H1 (cell line): ENCODE measurements around the gene ADGRG1. TPM values are rescaled to one million over a fixed set of nuclear protein-coding genes. Genes with fewer than 3 reads are reported as not detected.

Experiments
- CTCF ChIA-PET: fragments of 300-600 bp; sonication (Branson Sonifier 250); formaldehyde crosslinking; loops from one replicate; lab custom pipeline; 2021; ENCODE audit not compliant: partially characterized antibody; lab: Charles Lee
- POLR2A ChIA-PET: fragments of 300-600 bp; sonication (Branson Sonifier 250); formaldehyde crosslinking; loops from one replicate; lab custom pipeline; 2021; ENCODE audit warnings: inconsistent platforms; ENCODE audit not compliant: partially characterized antibody; lab: Charles Lee
- DNase-seq, 2 experiments: peaks; one replicate each; pipeline versions ENCODE4 v3.0.0 to v3.0.0-alpha.2; 2010 to 2022; ENCODE audit warnings: low spot score in 2 of 2, low read depth in 1 of 2, mixed read lengths in 1 of 2
- FAIRE-seq: peaks from 2 replicates; lab custom pipeline; 2011; peaks lifted over from hg19 to GRCh38; lab: Jason Lieb, UNC
- H2AFZ ChIP-seq: 2 replicates; pipeline ENCODE4 v1.8.1; 2012; ENCODE audit warnings: low read length, inconsistent platforms
- H2AK5ac ChIP-seq: 2 replicates; pipeline ENCODE4 v1.6.1; 2013; ENCODE audit warnings: low read depth, low read length
- H2BK120ac ChIP-seq: replicated peaks from 2 replicates; pipeline ENCODE3; 2013; ENCODE audit warnings: low read depth, low read length, inconsistent platforms
- H2BK12ac ChIP-seq: 2 replicates; pipeline ENCODE4 v1.6.1; 2013; ENCODE audit warnings: low read depth, low read length
- H2BK15ac ChIP-seq: 2 replicates; pipeline ENCODE4 v1.6.1; 2013; ENCODE audit warnings: low read length
- H2BK20ac ChIP-seq: 2 replicates; pipeline ENCODE4 v1.6.1; 2013; ENCODE audit warnings: low read length
- H2BK5ac ChIP-seq: 2 replicates; pipeline ENCODE4 v1.6.1; 2013; ENCODE audit warnings: low read depth, low read length
- H3K14ac ChIP-seq: 2 replicates; pipeline ENCODE4 v1.6.1; 2013; ENCODE audit warnings: inconsistent platforms; ENCODE audit not compliant: insufficient read length
- H3K18ac ChIP-seq: 2 replicates; pipeline ENCODE4 v1.6.1; 2013; ENCODE audit warnings: low read length; ENCODE audit errors: extremely low read depth
- H3K23ac ChIP-seq: 2 replicates; pipeline ENCODE4 v1.6.1; 2013; ENCODE audit warnings: inconsistent platforms; ENCODE audit not compliant: insufficient read length
- H3K23me2 ChIP-seq: 2 replicates; pipeline ENCODE4 v1.6.1; 2013; ENCODE audit warnings: low read depth, low read length
- H3K27ac ChIP-seq: 2 replicates; pipeline ENCODE4 v1.6.1; 2011; ENCODE audit warnings: low read depth, low read length, inconsistent platforms
- H3K27me3 ChIP-seq, 4 experiments: replicated peaks in 1 of 4; 1 replicate in 1 of 4; 2 replicates in 3 of 4; pipeline versions ENCODE4 v1.6.1 to v1.8.1; 2011 to 2013; ENCODE audit warnings: low read length in 3 of 4, mild to moderate bottlenecking in 3 of 4, inconsistent platforms in 2 of 4, mixed read lengths in 2 of 4, moderate library complexity in 1 of 4; ENCODE audit not compliant: control insufficient read depth in 3 of 4, insufficient read depth in 3 of 4; ENCODE audit errors: extremely low read depth in 1 of 4
- H3K36me3 ChIP-seq, 4 experiments: 2 replicates each; pipeline versions ENCODE4 v1.6.1 to v1.8.1; 2011 to 2013; ENCODE audit warnings: mild to moderate bottlenecking in 4 of 4, low read length in 3 of 4, moderate library complexity in 2 of 4, control low read depth in 1 of 4, inconsistent platforms in 1 of 4; ENCODE audit not compliant: insufficient read depth in 4 of 4, control insufficient read depth in 2 of 4
- H3K4ac ChIP-seq: replicated peaks from 2 replicates; pipeline ENCODE3; 2013; ENCODE audit warnings: low read length, low read depth, mixed read lengths, inconsistent platforms; ENCODE audit not compliant: insufficient read length
- H3K4me1 ChIP-seq, 4 experiments: replicated peaks in 1 of 4; 1 replicate in 1 of 4; 2 replicates in 3 of 4; pipeline versions ENCODE4 v1.6.1 to v1.8.1; 2011 to 2013; ENCODE audit warnings: low read length in 3 of 4, inconsistent platforms in 2 of 4, mixed read lengths in 1 of 4; ENCODE audit not compliant: insufficient read depth in 4 of 4, control insufficient read depth in 3 of 4
- H3K4me2 ChIP-seq, 2 experiments: 2 replicates each; pipeline versions ENCODE4 v1.6.1 to v1.8.1; 2011 to 2013; ENCODE audit warnings: low read depth in 2 of 2, low read length in 2 of 2, control low read depth in 1 of 2, inconsistent platforms in 1 of 2, mild to moderate bottlenecking in 1 of 2; ENCODE audit not compliant: insufficient read depth in 1 of 2
- H3K4me3 ChIP-seq, 4 experiments: fragments of 200-600, 300-600 bp in 1 of 4; sonication (generic), shearing (Covaris generic), sonication (Bioruptor Twin) in 1 of 4; 2 replicates each; pipeline versions ENCODE4 v1.5.1 to v1.8.1; 2011 to 2016; ENCODE audit warnings: low read length in 4 of 4, low read depth in 3 of 4, control low read depth in 2 of 4, inconsistent platforms in 2 of 4, mild to moderate bottlenecking in 2 of 4, mixed read lengths in 1 of 4, moderate library complexity in 1 of 4; ENCODE audit not compliant: insufficient read depth in 2 of 4; ENCODE audit errors: extremely low read depth in 1 of 4
- H3K56ac ChIP-seq: replicated peaks from 2 replicates; pipeline ENCODE3; 2013; ENCODE audit warnings: low read depth, mild to moderate bottlenecking, mixed read lengths, low read length, inconsistent platforms; ENCODE audit not compliant: insufficient read length
- H3K79me1 ChIP-seq: 2 replicates; pipeline ENCODE4 v1.6.1; 2013; ENCODE audit warnings: low read depth, low read length, control low read depth
- H3K79me2 ChIP-seq, 2 experiments: 2 replicates each; pipeline versions ENCODE4 v1.6.1 to v1.8.1; 2012 to 2013; ENCODE audit warnings: low read length in 2 of 2, mild to moderate bottlenecking in 2 of 2, inconsistent platforms in 1 of 2; ENCODE audit not compliant: insufficient read depth in 2 of 2, control insufficient read depth in 1 of 2
- H3K9ac ChIP-seq, 4 experiments: replicated peaks in 1 of 4; 1 replicate in 1 of 4; 2 replicates in 3 of 4; pipeline versions ENCODE4 v1.6.1 to v1.8.1; 2011 to 2013; ENCODE audit warnings: low read depth in 3 of 4, low read length in 3 of 4, control low read depth in 2 of 4, mild to moderate bottlenecking in 2 of 4, moderate library complexity in 2 of 4, inconsistent platforms in 1 of 4; ENCODE audit errors: extremely low read depth in 1 of 4
- H3K9me3 ChIP-seq, 2 experiments: 2 replicates each; pipeline versions ENCODE4 v1.6.1 to v1.8.1; 2012 to 2013; ENCODE audit warnings: mild to moderate bottlenecking in 2 of 2, moderate library complexity in 2 of 2, control low read depth in 1 of 2, inconsistent platforms in 1 of 2, low read depth in 1 of 2, low read length in 1 of 2, mixed read lengths in 1 of 2; ENCODE audit not compliant: insufficient read depth in 2 of 2
- H4K20me1 ChIP-seq, 2 experiments: replicated peaks in 1 of 2; 2 replicates each; pipeline versions ENCODE3 to v1.8.1; 2011 to 2013; ENCODE audit warnings: inconsistent platforms in 2 of 2, low read length in 2 of 2, mild to moderate bottlenecking in 1 of 2; ENCODE audit not compliant: insufficient read depth in 2 of 2, control insufficient read depth in 1 of 2
- H4K5ac ChIP-seq: 2 replicates; pipeline ENCODE4 v1.6.1; 2013; ENCODE audit warnings: low read length, low read depth, mixed read lengths, inconsistent platforms; ENCODE audit not compliant: insufficient read length
- H4K8ac ChIP-seq: 2 replicates; pipeline ENCODE4 v1.8.0; 2013; ENCODE audit warnings: mild to moderate bottlenecking, moderate library complexity, low read length, inconsistent platforms; ENCODE audit not compliant: insufficient read depth; ENCODE audit errors: extremely low read depth
- H4K91ac ChIP-seq: replicated peaks from 2 replicates; pipeline ENCODE3; 2013; ENCODE audit warnings: low read length, mixed read lengths, inconsistent platforms; ENCODE audit not compliant: insufficient read length
- ASH2L ChIP-seq: fragments of 200-600, 300-600 bp; sonication (generic); IDR thresholded peaks from one replicate; pipeline ENCODE4 v1.7.1; 2017; ENCODE audit warnings: low read length
- CBX8 ChIP-seq: fragments of 300-800, 300-1000 bp; sonication (generic); IDR thresholded peaks from 2 replicates; pipeline ENCODE4 v1.7.1; 2016; ENCODE audit warnings: low read depth, low read length, borderline replicate concordance
- CHD1 ChIP-seq: IDR thresholded peaks from 2 replicates; pipeline ENCODE4 v1.6.1; 2012; ENCODE audit warnings: low read depth, low read length, improper control_type of control experiment
- CHD2 ChIP-seq: IDR thresholded peaks from 2 replicates; pipeline ENCODE4 v1.6.1; 2012; ENCODE audit warnings: low read length, improper control_type of control experiment
- CREB1 ChIP-seq: IDR thresholded peaks from 2 replicates; pipeline ENCODE4 v1.6.1; 2012; ENCODE audit warnings: inconsistent platforms
- EGR1 ChIP-seq: IDR thresholded peaks from 2 replicates; pipeline ENCODE4 v1.6.1; 2011; ENCODE audit warnings: low read depth, low read length, borderline replicate concordance
- EZH2 ChIP-seq: fragments of 200-600 bp; sonication (generic); IDR thresholded peaks from 2 replicates; pipeline ENCODE4 v1.7.1; 2012; ENCODE audit warnings: low read depth, mild to moderate bottlenecking, moderate library complexity, low read length, inconsistent platforms; ENCODE audit not compliant: severe bottlenecking
- GTF2F1 ChIP-seq: IDR thresholded peaks from 2 replicates; pipeline ENCODE4 v1.6.1; 2012; ENCODE audit warnings: low read depth, low read length, improper control_type of control experiment, borderline replicate concordance
- KDM5A ChIP-seq: fragments of 200-600 bp; IDR thresholded peaks from 2 replicates; pipeline ENCODE4 v1.7.1; 2012; ENCODE audit warnings: mild to moderate bottlenecking, low read length, inconsistent platforms, mixed read lengths
- POLR2AphosphoS5 ChIP-seq: IDR thresholded peaks from 2 replicates; pipeline ENCODE4 v1.6.1; 2011; ENCODE audit warnings: low read depth, low read length
- SAP30 ChIP-seq: fragments of 300-600 bp; sonication (generic); IDR thresholded peaks from 2 replicates; pipeline ENCODE4 v1.7.1; 2012; ENCODE audit warnings: low read length, moderate library complexity, mild to moderate bottlenecking, inconsistent platforms; ENCODE audit not compliant: insufficient read depth, insufficient replicate concordance
- SIX5 ChIP-seq: IDR thresholded peaks from 2 replicates; pipeline ENCODE4 v1.6.1; 2011; ENCODE audit warnings: mild to moderate bottlenecking, low read depth, low read length
- SP1 ChIP-seq: IDR thresholded peaks from 2 replicates; pipeline ENCODE4 v1.6.1; 2011; ENCODE audit warnings: low read depth, low read length
- SUZ12 ChIP-seq: fragments of 200-600 bp; sonication (generic); IDR thresholded peaks from 2 replicates; pipeline ENCODE4 v1.6.1; 2012; ENCODE audit warnings: mild to moderate bottlenecking, inconsistent platforms, low read length, moderate library complexity, mixed read lengths
- TBP ChIP-seq: IDR thresholded peaks from 2 replicates; pipeline ENCODE4 v1.6.1; 2011; ENCODE audit warnings: low read depth, low read length, improper control_type of control experiment
- WGBS, 2 experiments: shearing (Covaris generic) in 1 of 2; methylation state at CpG; one replicate each; pipeline versions ENCODE4 v1.1.6 to v1.1.7; 2013 to 2015; ENCODE audit warnings: low lambda C conversion rate in 2 of 2, mixed read lengths in 2 of 2, inconsistent platforms in 1 of 2, low coverage in 1 of 2, missing lambda C conversion rate in 1 of 2; ENCODE audit not compliant: insufficient replicate concordance in 2 of 2, insufficient coverage in 1 of 2, insufficient read length in 1 of 2; ENCODE audit errors: extremely low coverage in 1 of 2, missing lambda C conversion rate in 1 of 2; 5-methylcytosine and 5-hydroxymethylcytosine counted together
- polyA plus RNA-seq, 7 experiments: library from polyadenylated mRNA; depleted of rRNA in 3 of 7; stranded (reverse) in 5 of 7; unstranded in 2 of 7; fragments of >200 nt in 5 of 7; fragments of 200-250 nt in 2 of 7; gene quantifications; 1 replicate in 5 of 7; 2 replicates in 1 of 7; 4 replicates in 1 of 7; pipeline versions ENCODE4 v1.2.1 to v1.2.3, GENCODE V29; 2011 to 2013; ENCODE audit warnings: missing spikeins in 2 of 7, mixed read lengths in 2 of 7
- total RNA-seq: library from RNA; stranded (reverse); fragmentation: NEBNext Ultra II Directional; extraction: Animal tissue kit (Norgen Biotek cat#: 25700); gene quantifications from 2 replicates; pipeline ENCODE4 v1.2.1, GENCODE V29; 2021

Gene ADGRG1
- total and polyA plus RNA-seq, 2 of the 8 experiments (the other 6 are each of a cell fraction or from before 2014, with no cell fraction given), result 1.3 to 2.6 TPM

- TF ChIP-seq EGR1 (no peak), SIX5 (no peak), CBX8 (no peak), TBP (no peak), KDM5A (no peak), SP1 (no peak), CHD1 (no peak), SUZ12 (no peak), EZH2 (no peak), CREB1 (no peak), SAP30 (no peak), POLR2AphosphoS5 (no peak), CHD2 (no peak), ASH2L (no peak), GTF2F1 (no peak)
- CTCF ChIA-PET, result interaction anchor here (0.6 to 7.2 kb wide), 6 partner anchors 14 to 62 kb away, joined by 3 to 63 read pairs (median 4); partner anchors contain the start of gene ADGRG3
- no peak overlapping the region for H4K91ac ChIP-seq
- H4K5ac ChIP-seq, result no peak overlapping the region
- no peak overlapping the region for H2BK5ac ChIP-seq
- H2BK15ac ChIP-seq, result no peak overlapping the region
- H3K9me3 ChIP-seq, result no peaks in the 10 kb centered on the region
- H3K4ac ChIP-seq, result no peak overlapping the region
- H3K79me1 ChIP-seq, result no peaks in the 10 kb centered on the region
- H2BK120ac ChIP-seq, result no peak overlapping the region
- H3K4me1 ChIP-seq, result no peaks in the 10 kb centered on the region
- 75% methylated on average over 9 of the region's 11 CpGs; no CpG with 5 or more reads in 1 of the 2 experiments for WGBS, 2 experiments
- no peak overlapping the region for H3K23ac ChIP-seq
- H3K23me2 ChIP-seq, result no peaks in the 10 kb centered on the region
- H3K18ac ChIP-seq, result no peak overlapping the region
- H2BK12ac ChIP-seq, result no peak overlapping the region
- no peak overlapping the region for H2AFZ ChIP-seq
- DNase-seq (no peak), FAIRE-seq (no peak)
- H3K9ac ChIP-seq, result no peak overlapping the region
- no peak overlapping the region for H2BK20ac ChIP-seq
- H3K14ac ChIP-seq, result no peak overlapping the region
- no peaks in the 10 kb centered on the region for H3K36me3 ChIP-seq
- peaks cover 0 to 2% (median 0%) of the 10 kb centered on the region in 4 experiments; a peak in 1 of 7 replicates for H3K27me3 ChIP-seq
- H2AK5ac ChIP-seq, result no peak overlapping the region
- no peaks in the 10 kb centered on the region for H3K79me2 ChIP-seq
- H3K56ac ChIP-seq, result no peak overlapping the region
- no peak overlapping the region for H3K27ac ChIP-seq
- POLR2A ChIA-PET, result interaction anchor here (0.9 kb wide), 1 partner anchor 35 kb away, joined by 3 read pairs; no protein-coding TSS in a partner anchor
- H4K20me1 ChIP-seq, result no peaks in the 10 kb centered on the region
- no peak overlapping the region for H3K4me2 ChIP-seq
- H3K4me3 ChIP-seq, result no peak overlapping the region
- no peak overlapping the region; the same call in none of the 2 replicates for H4K8ac ChIP-seq
Observed at GRCh38 chr16:57606847-57607501, 21.5 kb upstream of the ADGRG1 start.
